Tibial artery (tissue), 4 donors: Measurements from ENCODE around the gene SRP68.
"Not testable (repeated sequence)": the region's sequence is repeated elsewhere in the genome, so short reads cannot be mapped to it uniquely, and the experiment has no call there.

Source experiments
- DNase-seq, 2 donors: peaks; one replicate each; pipeline ENCODE4 v3.0.0-alpha.2; 2019
- H3K27ac ChIP-seq, 2 donors: fragments of 200-600 bp; sonication (generic) in 1 of 2; 1 replicate in 1 of 2; 2 replicates in 1 of 2; pipeline ENCODE4 v1.5.1; 2018 to 2019; ENCODE audit warnings: mild to moderate bottlenecking in 1 of 2
- H3K27me3 ChIP-seq, 2 donors: fragments of 200-600 bp; sonication (generic) in 1 of 2; one replicate each; pipeline versions ENCODE4 v1.5.1 to v1.6.0; 2016 to 2019
- H3K36me3 ChIP-seq, 3 donors: fragments of 200-600 bp; sonication (generic) in 2 of 3; one replicate each; pipeline ENCODE4 v1.5.1; 2016 to 2019; ENCODE audit warnings: mild to moderate bottlenecking in 2 of 3
- H3K4me1 ChIP-seq, 4 donors: fragments of 200-600 bp; sonication (generic) in 2 of 4; 1 replicate in 3 of 4; 2 replicates in 1 of 4; pipeline ENCODE4 v1.5.1; 2016 to 2019
- H3K4me3 ChIP-seq, 2 donors: fragments of 200-600 bp; sonication (generic) in 1 of 2; 1 replicate in 1 of 2; 2 replicates in 1 of 2; pipeline ENCODE4 v1.5.1; 2018 to 2019; ENCODE audit warnings: mild to moderate bottlenecking in 2 of 2
- H3K9me3 ChIP-seq, 3 donors: fragments of 200-600 bp; sonication (generic) in 1 of 3; one replicate each; pipeline ENCODE4 v1.5.1; 2016 to 2019
- intact Hi-C: fragments of 100-400 bp; cut with DNase I; formaldehyde crosslinking; loops from one replicate; pipeline ENCODE4 v1.15.0; 2023; ENCODE audit warnings: low total_unique reads
- TF ChIP-seq, protein P1 (sequence below), 2 experiments: fragments of 200-600 bp in 1 of 2; fragments of 450-650 bp in 1 of 2; IDR thresholded peaks; one replicate each; pipeline ENCODE4 v1.5.1; 2017 to 2019; ENCODE audit warnings: antibody characterized with exemption in 2 of 2, mild to moderate bottlenecking in 1 of 2, moderate library complexity in 1 of 2

SRP68 gene

DNA sequence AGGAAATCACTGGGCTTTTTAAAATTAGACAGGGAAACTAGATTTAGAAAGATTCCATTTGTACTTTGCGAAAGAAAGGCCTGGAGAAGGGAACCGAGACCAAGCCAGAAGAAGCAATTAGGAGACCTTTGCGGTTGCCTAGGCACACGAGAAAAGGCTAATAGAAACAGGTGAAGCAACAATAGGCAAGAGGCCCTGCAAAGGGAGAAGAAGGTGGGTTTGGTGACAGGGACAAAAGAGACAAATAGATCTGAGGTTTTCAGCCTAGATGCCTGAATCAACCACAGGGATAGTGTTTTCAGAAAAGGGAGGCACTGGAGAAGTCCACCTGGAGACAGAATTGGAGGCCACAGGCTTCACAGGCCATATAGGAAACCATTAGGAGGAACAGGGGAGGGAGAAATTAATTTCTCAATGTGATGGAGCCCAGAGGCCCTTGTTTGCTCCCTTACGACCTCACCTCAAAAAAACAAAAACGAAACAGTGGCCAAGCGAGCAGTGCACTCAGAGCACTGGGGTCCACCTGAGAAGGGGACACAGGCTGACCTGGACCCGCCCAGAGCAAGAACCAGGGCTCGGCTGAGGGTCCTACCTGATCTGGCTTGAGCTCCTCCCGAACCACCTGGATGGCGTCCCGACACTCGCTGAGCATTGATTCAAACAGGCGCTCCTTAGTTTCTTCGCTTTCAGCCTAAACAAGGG is 22.3 kb downstream of the SRP68 start:
- Histone ChIP-seq H3K4me1 (no peaks in the 10 kb centered on the region), H3K4me3 (no peak overlapping the region), H3K27me3 (no peaks in the 10 kb centered on the region), H3K9me3 (no peaks in the 10 kb centered on the region), H3K27ac (no peak overlapping the region), H3K36me3 (peaks cover 61 to 100% (median 84%) of the 10 kb centered on the region in 3 donors)
- intact Hi-C loops: no loop called here
- TF ChIP-seq, protein P1, sequence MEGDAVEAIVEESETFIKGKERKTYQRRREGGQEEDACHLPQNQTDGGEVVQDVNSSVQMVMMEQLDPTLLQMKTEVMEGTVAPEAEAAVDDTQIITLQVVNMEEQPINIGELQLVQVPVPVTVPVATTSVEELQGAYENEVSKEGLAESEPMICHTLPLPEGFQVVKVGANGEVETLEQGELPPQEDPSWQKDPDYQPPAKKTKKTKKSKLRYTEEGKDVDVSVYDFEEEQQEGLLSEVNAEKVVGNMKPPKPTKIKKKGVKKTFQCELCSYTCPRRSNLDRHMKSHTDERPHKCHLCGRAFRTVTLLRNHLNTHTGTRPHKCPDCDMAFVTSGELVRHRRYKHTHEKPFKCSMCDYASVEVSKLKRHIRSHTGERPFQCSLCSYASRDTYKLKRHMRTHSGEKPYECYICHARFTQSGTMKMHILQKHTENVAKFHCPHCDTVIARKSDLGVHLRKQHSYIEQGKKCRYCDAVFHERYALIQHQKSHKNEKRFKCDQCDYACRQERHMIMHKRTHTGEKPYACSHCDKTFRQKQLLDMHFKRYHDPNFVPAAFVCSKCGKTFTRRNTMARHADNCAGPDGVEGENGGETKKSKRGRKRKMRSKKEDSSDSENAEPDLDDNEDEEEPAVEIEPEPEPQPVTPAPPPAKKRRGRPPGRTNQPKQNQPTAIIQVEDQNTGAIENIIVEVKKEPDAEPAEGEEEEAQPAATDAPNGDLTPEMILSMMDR (IDR thresholded peaks at IDR 0.05): no peak
- no peak for DNase-seq

DNA sequence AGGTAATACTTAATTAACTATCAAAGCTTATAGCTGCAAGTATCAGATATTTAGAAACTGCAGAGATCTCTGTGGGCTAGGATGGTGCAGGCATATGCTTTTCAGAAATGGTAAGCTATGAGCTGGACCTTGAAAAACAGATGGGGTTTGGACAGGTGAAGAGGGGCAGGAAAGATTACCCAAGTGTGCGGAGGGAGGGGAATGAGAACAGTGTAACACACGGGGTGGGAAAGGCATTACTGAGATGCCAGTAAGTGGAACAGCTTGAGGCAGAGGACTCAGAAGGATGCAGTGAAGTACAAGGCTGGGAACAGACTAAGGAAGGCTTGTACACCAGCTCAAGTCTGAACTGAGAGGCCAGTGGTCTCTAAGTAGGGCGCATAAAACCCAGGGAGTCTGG is 23.1 kb downstream of the SRP68 start:
- H3K36me3 ChIP-seq: peaks cover 68 to 100% (median 84%) of the 10 kb centered on the region in 3 donors
- H3K27ac ChIP-seq: no peak overlapping the region
- no peaks in the 10 kb centered on the region for H3K27me3 ChIP-seq
- DNase-seq: no peak
- no peak overlapping the region for H3K4me3 ChIP-seq
- H3K9me3 ChIP-seq: no peaks in the 10 kb centered on the region
- intact Hi-C loops: no loop called here
- H3K4me1 ChIP-seq: no peaks in the 10 kb centered on the region
- TF ChIP-seq, protein P1 (IDR thresholded peaks at IDR 0.05): no peak

DNA sequence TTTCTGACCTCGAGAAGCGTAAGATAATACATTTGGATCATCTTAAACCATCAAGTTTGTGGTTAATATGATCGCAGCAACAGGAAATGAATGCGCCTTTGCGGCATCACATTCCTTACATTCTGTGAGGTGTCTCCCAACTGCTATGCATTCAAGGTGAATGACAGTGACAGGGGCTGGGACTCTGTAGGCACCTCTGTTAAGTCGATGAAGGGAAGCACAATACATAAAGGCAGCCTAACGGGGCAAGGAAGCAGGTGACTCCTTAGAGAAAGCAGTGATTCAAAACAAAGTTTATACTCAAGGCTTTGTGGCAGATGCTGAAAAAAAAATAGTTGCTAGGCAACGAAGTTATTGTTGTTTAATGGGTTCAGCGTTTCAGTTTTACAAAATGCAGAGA is 23.6 kb downstream of the SRP68 start:
- Histone ChIP-seq H3K27me3 (no peaks in the 10 kb centered on the region), H3K27ac (no peak overlapping the region), H3K36me3 (peaks cover 72 to 100% (median 85%) of the 10 kb centered on the region in 3 donors), H3K4me1 (no peaks in the 10 kb centered on the region), H3K9me3 (no peaks in the 10 kb centered on the region), H3K4me3 (no peak overlapping the region)
- TF ChIP-seq, protein P1 (IDR thresholded peaks at IDR 0.05): no peak
- intact Hi-C loops: no loop called here
- DNase-seq: no peak

DNA sequence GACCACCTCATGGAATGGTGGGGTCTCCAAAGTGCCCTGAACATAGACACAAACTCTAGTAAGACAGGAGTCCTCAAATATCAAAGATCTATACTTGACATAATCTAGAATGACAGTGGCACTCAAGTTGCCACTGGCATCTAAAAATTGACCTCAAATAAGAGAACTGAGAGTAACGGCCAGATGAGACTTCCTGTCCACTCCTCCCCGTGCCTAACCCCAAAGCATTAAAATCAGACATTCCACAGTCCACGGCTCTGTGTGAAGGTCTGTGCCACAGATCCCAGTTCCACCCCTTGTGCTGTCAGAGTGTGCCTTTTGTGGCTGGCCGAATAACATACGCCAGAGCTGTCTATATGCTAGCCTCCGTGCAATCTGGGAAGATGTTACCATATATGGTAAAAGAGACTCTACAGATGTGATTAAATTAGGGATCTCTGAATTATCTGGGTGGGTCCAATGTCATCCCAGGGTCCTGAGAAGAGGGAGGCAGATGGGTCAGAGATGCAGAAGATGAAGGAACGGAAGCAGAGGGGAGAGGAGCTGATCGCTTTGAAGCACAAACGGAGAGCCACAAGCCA is 24.2 kb downstream of the SRP68 start:
- Histone ChIP-seq H3K27me3 (no peaks in the 10 kb centered on the region), H3K4me1 (no peaks in the 10 kb centered on the region), H3K36me3 (peaks cover 73 to 100% (median 87%) of the 10 kb centered on the region in 3 donors), H3K9me3 (no peaks in the 10 kb centered on the region), H3K4me3 (no peak overlapping the region), H3K27ac (no peak overlapping the region)
- DNase-seq: no peak
- intact Hi-C loops: no loop called here
- TF ChIP-seq, protein P1 (IDR thresholded peaks at IDR 0.05): no peak

DNA sequence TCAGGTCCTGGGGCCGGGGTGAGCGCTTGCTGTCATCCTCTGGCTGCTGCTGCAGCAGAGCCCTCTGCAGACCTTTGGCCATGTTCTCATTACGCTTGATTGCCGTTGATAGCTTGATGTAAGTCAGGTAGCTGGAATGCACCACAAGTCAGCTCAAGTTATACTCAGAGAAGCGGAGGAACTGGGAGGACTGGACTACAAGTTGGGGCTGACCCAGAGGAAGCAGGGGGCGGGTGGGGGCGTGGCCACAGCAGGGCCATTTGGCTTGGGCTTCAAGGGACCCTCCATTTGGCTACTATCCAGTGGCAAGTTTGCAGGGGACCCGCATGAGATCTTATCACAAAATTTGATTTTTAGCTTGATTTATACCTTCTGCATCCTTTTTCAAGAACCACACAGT is 26.3 kb downstream of the SRP68 start:
- TF ChIP-seq, protein P1 (IDR thresholded peaks at IDR 0.05): no peak
- H3K27me3 ChIP-seq: no peaks in the 10 kb centered on the region
- H3K4me1 ChIP-seq: no peaks in the 10 kb centered on the region
- H3K4me3 ChIP-seq: no peak overlapping the region
- no peak for DNase-seq
- no peaks in the 10 kb centered on the region for H3K9me3 ChIP-seq
- peaks cover 90 to 100% (median 92%) of the 10 kb centered on the region in 3 donors for H3K36me3 ChIP-seq
- H3K27ac ChIP-seq: no peak overlapping the region
- intact Hi-C loops: no loop called here

DNA sequence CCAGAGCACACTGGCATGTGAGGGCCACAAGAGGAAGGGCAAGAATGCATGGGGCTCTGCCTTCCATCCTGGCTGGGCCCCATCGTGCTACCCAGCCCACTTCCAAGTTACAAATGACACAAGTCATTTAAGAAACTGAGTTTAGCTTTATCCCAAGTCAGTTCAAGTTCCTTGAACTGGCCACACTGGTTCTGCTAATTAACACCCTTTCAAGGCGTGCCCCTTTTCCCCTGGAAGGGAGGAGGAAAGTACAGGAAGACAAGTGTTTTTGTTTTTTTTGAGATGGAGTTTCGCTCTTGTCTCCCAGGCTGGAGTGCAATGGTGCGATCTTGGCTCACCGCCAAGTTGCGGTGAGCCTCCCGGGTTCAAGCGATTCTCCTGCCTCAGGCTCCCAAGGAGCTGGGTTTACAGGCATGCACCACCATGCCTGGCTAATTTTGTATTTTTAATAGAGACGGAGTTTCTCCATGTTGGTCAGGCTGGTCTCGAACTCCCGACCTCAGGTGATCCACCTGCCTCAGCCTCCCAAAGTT is 27.8 kb downstream of the SRP68 start:
- H3K27ac ChIP-seq, H3K9me3 ChIP-seq, intact Hi-C loops, H3K27me3 ChIP-seq, H3K4me1 ChIP-seq, H3K4me3 ChIP-seq, DNase-seq: not testable (repeated sequence)
- peaks cover 96 to 100% (median 99%) of the 10 kb centered on the region in 3 donors for H3K36me3 ChIP-seq

DNA sequence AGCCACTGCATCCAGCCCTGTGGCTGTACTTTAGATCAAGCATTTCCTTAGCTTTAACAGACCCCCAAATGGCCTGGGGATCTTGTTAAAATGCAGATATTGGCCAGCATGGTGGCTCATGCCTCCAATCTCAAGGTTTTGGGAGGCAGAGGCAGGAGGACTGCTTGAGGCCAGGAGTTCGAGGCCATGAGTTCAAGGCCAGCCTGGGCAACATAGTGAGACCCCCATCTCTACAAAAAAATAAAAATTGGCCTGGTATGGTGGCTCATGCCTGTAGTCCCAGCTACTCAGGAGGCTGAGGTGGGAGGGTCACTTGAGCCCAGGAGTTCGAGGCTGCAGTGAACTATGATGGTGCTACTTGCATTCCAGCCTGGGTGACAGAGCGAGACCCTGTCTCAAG is 29.4 kb downstream of the SRP68 start:
- DNase-seq, intact Hi-C loops, H3K27ac ChIP-seq, H3K4me1 ChIP-seq, H3K27me3 ChIP-seq, H3K4me3 ChIP-seq, H3K9me3 ChIP-seq: not testable (repeated sequence)
- H3K36me3 ChIP-seq: peaks cover 88 to 97% (median 94%) of the 10 kb centered on the region in 3 donors
